HTR-8/SVneo (cell line): Measurements from ENCODE around the gene TMEM95.
"Not testable (repeated sequence)": the region's sequence is repeated elsewhere in the genome, so short reads cannot be mapped to it uniquely, and the experiment has no call there.

Source experiments
- DNase-seq: peaks from one replicate; pipeline ENCODE4 v3.0.0; 2011; ENCODE audit warnings: low spot score, mixed read lengths; ENCODE audit not compliant: insufficient read length
- FAIRE-seq: peaks from 2 replicates; lab custom pipeline; 2011; peaks lifted over from hg19 to GRCh38; lab: Jason Lieb, UNC

Gene TMEM95

GRCh38 chr17:7341842-7342241, 13.1 kb upstream of the TMEM95 start:
- DNase-seq, result no peak
- FAIRE-seq, result no peak

- FAIRE-seq, result no peak
- no peak for DNase-seq
Measured at GRCh38 chr17:7343250-7343649, 11.7 kb upstream of the TMEM95 start.

- no peak for DNase-seq
- FAIRE-seq, result no peak
Measured at GRCh38 chr17:7346761-7347614, 8.0 kb upstream of the TMEM95 start.

DNA sequence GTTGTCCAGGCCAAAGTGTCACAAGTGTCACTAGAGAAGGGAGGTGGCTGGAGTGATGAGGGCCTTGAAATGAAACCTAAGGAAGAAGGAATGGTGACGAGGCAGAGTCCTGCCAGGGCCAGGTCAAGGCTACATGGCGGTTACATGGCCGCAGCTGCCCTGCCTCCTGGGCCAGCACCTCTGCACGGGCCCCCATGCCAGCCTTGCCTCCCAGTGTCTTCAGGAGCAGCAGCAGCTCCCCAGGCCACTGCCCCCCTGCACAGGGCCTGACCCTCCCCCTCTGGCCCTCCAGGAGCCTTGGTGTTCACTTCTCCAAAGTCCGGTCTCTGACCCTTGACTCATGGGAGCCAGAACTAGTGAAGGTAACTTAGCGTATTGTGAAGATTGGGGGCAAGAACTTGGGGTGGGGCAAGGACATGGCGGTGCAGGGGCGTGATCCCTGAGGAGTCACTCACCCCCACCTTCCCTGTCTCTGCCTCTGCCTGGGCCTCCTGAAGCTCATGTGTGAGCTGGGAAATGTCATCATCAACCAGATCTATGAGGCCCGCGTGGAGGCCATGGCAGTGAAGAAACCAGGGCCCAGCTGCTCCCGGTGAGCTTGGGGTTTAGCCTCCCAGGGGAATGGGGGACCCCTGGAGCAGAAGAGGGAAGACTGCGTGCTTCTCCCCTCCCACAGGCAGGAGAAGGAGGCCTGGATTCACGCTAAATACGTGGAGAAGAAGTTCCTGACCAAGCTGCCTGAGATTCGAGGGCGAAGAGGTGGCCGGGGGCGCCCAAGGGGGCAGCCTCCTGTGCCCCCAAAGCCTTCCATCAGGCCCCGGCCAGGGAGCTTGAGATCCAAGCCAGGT, 7.1 kb upstream of the TMEM95 start:
- no peak for FAIRE-seq
- no peak for DNase-seq

DNA sequence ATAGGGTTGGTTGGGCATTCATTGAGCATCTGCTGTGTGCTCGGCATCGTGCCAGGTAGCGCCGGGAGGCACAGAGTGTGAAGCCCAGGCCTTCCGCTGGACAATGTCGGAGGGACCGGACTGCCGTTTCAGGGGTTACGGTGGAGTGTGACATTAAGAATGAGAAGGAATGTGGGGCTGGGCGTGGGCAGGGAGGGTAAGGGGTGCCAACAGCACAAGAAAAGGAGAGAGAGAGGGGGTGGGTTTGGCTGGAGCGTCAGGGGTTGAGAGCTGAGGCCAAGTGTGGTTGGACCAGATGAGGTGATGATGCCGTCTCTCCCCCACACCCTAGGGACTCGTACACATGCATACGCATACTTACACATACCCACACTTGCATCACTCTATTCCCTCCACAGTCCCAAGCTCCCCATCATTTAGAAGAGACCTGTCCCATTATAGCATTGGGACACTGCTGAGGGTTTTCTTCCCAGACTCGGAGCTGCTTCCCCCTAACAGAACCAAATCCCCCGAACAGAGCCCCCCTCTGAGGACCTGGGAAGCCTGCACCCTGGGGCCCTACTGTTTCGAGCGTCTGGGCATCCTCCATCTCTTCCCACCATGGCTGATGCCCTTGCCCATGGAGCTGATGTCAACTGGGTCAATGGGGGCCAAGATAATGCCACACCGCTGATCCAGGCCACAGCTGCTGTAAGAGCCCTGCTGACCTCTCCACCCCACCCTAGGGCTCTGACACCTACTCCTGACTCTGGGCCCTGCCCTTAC, 6.3 kb upstream of the TMEM95 start:
- FAIRE-seq, result no peak

DNA sequence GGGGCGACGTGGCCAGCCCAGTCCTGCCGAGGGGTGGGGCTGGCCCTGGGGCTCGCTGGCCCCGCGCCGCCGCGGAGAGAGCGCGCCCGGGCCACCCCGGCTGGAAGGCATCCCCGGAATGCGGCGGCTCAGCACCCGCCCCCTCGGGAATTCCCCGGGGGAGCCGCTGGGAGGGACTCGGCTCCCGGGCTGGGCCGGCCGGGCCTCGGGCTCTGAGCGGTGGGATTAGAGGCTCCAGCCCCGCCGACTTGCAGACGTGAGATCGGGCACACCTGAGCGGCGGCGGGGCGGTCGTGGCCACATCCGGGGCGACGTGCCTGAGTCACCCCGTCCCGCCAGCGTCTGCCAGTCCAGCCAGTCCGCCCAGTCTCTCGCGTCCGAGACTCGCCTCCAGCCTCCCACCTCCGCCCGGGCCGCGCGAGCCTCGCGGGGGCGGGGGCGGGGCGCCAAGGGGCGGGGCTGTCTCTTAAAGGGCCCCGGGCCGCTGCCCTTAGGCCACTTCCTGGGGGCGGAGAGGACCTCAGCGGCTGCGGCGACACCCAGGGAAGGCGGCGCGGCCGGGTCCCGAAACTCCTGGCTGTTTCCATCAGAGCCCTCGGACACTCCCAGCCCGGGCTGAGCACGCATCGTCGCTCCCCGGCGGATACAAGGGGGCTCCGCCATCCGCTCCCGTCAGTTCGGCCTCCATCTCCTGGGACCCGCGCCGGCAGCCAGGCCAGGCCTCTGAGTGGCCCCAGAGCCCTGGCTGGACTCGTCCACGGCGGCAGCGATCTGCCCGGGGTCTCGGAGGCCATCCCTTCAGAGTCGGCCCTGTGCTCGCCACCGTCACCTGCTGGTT, 3.1 kb upstream of the TMEM95 start, which contains the start of gene KCTD11:
Gene KCTD11, plus strand, starts transcription at position 498 of the 838 bp plus-strand sequence.
- FAIRE-seq, result peak; percentile 92
- DNase-seq, result peak; percentile 92

More for the DNA sequence above, 6.3 kb upstream of the TMEM95 start:
- DNase-seq, result no peak

DNA sequence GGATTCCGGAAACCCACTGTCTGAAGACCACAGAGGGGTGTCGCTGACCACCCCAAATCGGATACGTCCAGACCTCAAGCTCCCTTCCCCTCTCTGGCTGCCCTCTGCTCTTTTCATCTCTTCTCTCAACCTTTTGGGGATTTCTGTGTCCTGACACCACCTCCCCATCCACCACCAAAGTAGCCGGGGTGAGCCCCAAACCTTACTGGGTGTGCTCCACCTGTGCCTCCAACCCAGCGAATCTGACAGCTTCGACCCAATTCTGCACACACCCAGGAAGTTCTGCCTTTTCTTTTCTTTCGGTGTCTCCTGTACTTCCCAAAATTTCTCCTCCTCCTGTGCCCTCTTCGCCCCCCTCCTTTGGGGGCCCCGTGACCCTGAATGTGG, 2.5 kb upstream of the TMEM95 start:
- no peak for DNase-seq
- FAIRE-seq, result no peak

DNA sequence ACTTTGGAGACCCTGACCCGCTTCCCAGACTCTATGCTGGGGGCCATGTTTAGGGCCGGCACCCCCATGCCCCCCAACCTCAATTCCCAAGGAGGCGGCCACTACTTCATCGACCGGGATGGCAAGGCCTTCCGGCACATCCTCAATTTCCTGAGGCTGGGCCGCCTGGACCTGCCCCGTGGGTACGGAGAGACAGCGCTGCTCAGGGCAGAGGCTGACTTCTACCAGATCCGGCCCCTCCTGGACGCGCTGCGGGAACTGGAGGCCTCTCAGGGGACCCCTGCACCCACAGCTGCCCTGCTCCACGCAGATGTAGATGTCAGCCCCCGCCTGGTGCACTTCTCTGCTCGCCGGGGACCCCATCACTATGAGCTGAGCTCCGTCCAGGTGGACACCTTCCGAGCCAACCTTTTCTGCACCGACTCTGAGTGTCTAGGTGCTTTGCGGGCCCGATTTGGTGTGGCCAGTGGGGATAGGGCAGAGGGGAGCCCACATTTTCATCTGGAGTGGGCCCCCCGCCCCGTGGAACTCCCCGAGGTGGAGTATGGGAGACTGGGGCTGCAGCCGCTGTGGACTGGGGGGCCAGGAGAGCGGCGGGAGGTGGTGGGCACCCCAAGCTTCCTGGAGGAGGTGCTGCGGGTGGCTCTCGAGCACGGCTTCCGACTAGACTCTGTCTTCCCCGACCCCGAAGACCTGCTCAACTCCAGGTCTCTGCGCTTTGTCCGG, 1.9 kb upstream of the TMEM95 start:
- DNase-seq (no peak), FAIRE-seq (no peak)

DNA sequence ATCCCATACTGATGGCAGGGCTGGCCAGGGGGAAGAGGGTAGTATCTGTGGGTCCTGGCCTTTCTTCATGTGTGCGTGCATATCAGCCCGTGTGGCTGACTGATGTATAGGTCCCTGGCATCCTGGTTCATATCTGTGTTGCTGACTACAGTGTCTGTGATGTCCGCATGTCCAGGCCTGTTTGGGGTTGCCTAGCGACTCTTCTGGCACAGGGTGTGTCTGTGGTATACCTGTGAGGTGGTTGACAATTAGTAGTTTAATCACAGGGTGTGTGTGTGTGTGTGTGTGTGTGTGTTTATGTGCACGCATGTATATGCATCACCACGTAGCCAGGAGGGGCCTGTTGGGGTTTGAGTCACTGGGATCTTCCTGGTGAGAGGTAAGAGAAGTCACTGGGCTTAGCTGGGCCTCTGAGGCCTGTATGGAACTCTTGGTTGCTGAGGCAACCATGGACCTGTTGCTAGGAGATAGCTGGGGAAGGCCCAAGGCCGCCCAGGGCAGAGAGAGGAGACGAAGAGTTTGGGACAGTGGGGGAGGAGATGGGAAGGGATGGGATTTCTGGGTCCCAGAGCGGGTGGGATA, 603 bp upstream of the TMEM95 start:
- DNase-seq, result no peak
- peak; percentile 58 for FAIRE-seq

- no peak for DNase-seq
- FAIRE-seq, result no peak
Measured at GRCh38 chr17:7355573-7355972, 617 bp downstream of the TMEM95 start.

DNA sequence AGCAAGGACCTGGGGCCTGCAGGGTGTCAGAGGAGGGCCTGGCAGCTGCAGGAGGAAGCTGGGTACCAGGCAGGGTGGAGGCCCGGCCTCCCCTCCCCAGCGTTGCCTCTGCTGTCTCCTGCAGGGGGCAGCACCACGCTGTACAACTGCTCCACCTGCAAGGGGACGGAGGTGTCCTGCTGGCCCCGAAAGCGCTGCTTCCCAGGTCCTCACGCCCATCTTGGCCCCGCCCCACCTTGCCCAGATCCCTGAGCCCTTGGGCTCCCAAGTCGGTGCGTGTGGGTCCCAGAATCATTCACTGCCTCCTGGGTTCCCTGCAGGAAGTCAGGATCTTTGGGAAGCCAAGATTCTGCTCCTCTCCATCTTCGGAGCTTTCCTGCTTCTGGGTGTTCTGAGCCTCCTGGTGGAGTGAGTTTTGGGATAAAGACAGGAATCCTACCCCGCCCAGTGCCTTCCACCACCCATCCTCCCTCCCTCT, 1.2 kb downstream of the TMEM95 start:
- FAIRE-seq (peak; percentile 88), DNase-seq (peak; percentile 80)

GRCh38 chr17:7356756-7357155, 1.8 kb downstream of the TMEM95 start:
- FAIRE-seq, result no peak

GRCh38 chr17:7357381-7357780, 2.4 kb downstream of the TMEM95 start:
- FAIRE-seq (no peak), DNase-seq (no peak)

More at GRCh38 chr17:7356756-7357155, 1.8 kb downstream of the TMEM95 start:
- DNase-seq, result no peak

DNA sequence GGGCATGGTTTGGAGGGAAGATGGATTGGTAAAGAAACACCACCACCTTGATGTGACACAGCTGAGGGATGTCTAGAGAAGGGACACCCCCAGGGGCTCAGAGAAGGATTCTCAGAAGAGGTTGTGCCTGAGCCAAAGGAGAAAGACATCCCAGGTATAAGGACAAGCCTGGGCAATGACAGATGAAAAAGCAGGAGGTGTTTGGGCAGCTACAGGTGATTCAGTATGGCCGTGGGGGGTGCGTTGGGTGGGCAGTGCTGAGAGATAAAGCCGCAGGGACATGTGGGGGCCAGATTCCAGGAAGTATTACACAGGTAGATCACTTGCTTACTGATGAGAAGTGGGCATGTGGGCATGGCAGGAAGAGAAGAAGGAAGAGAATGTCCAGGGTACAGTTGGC, 7.0 kb downstream of the TMEM95 start:
- DNase-seq, result no peak
- no peak for FAIRE-seq

GRCh38 chr17:7363311-7363710, 8.4 kb downstream of the TMEM95 start:
- no peak for DNase-seq

GRCh38 chr17:7365963-7366362, 11.0 kb downstream of the TMEM95 start:
- FAIRE-seq, result peak; percentile 20
- DNase-seq, result not testable (repeated sequence)

More at GRCh38 chr17:7363311-7363710, 8.4 kb downstream of the TMEM95 start:
- FAIRE-seq, result no peak

DNA sequence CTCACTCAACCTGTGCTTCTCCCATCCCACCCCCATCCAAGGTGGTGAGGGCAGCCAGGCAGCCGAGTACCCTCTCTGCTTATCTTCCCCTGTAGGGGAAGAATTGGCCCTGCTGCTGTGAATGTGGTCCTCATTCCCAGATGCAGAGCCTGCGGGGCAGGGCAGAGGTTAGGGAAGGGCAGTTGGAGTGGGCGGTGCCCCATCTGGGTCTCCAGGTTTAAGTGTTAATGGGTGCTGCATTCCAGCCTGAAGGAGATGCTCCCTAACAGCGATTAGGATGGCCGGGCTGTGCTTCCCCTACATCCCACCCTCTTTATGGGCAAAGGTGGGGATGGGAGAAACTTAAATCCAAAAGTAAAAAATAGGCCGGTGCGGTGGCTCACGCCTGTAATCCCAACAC, 12.1 kb downstream of the TMEM95 start:
- DNase-seq (no peak), FAIRE-seq (peak; percentile 68)

GRCh38 chr17:7367918-7368598, 13.1 kb downstream of the TMEM95 start:
- DNase-seq, result no peak
- no peak for FAIRE-seq
